KOPT-K1 (cell line): Measurements from ENCODE around the gene SH3RF3.

Experiments
- H3K27ac ChIP-seq: fragments of 200-600 bp; sonication (generic); 2 replicates; pipeline ENCODE4 v1.5.1; 2016; ENCODE audit warnings: antibody characterized with exemption, mild to moderate bottlenecking, low read depth, low read length; ENCODE audit not compliant: poor library complexity, severe bottlenecking
- H3K36me3 ChIP-seq: fragments of 200-600 bp; sonication (generic); 2 replicates; pipeline ENCODE4 v1.5.1; 2017; ENCODE audit warnings: antibody characterized with exemption, mild to moderate bottlenecking, low read length, moderate library complexity; ENCODE audit not compliant: insufficient read depth
- H3K9me3 ChIP-seq: fragments of 200-600 bp; sonication (generic); 2 replicates; pipeline ENCODE4 v1.5.1; 2017; ENCODE audit warnings: antibody characterized with exemption, low read length, mild to moderate bottlenecking; ENCODE audit not compliant: insufficient read depth, poor library complexity, severe bottlenecking

Gene SH3RF3

DNA sequence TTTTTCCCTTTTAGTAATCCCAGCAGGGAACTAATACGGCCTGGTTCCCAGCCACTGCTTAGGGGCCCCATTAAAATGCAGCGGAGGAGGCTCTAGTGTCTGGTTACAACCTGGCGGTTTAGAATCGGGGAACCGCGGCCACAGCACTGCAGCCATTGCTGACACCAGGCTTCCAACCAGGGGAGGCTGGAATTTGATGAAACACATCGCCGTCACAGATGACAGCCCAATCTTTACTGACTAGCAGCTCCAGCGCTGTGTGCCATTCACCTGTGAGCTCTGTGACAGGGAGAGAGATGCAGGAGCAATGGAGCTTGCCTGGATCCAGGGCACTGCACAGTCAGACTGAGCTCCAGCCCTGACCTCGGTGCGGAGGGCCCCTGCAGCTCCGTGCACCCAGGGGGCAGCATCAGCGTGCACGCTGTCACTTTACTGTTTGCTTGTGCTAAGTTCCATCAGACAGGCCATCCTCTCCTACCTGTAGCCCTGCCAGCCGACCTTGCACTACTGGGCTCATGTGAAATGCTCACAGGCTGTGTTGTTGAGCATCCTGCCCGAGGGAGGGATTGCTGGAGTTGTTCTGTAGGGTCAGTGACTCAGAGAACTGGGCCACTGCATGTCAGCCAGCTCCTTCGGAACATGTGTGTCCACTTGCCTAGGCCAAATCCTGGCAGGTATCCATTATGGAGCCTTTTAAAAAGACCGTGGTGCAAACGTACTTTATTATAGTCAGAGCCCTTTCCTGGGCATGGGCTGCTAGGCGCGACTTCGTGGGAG lies 281.2 kb downstream of the SH3RF3 start:
- no peaks in the 10 kb centered on the region for H3K36me3 ChIP-seq
- no peaks in the 10 kb centered on the region for H3K9me3 ChIP-seq
- no peak overlapping the region for H3K27ac ChIP-seq

DNA sequence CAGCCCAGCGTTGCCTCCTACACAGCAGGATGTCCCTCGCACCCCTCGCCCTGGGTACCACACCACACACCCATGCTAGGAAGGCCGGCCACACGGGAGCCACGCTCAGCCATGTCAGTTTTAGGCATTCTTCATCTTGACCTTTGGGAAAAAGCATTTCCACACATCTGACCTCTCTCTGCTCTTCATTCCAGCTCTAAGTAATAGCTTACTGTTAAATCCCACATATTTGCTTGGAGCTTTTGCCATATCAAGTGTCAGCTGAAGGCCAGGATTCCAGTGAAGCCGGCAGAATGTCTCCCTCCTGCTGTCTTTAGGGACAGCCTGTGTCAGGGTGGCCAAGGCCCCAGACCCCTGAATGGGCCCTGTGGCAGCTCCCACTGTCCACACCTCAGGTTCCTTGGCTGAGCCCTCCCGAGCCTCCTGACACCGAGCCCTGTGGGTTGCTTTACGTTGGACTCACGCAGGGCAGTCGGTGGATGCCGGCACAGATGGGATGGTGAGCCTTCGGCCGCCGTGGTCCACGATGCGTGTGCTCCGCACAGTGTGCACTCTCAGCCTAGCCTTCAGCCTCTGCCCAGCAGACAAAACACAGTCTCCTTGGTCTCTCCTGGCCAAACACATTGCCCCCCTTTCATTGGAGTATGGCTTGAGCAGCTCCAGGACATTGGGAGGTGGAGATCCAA lies 282.8 kb downstream of the SH3RF3 start:
- no peaks in the 10 kb centered on the region for H3K36me3 ChIP-seq
- H3K27ac ChIP-seq, result no peak overlapping the region
- no peaks in the 10 kb centered on the region for H3K9me3 ChIP-seq

DNA sequence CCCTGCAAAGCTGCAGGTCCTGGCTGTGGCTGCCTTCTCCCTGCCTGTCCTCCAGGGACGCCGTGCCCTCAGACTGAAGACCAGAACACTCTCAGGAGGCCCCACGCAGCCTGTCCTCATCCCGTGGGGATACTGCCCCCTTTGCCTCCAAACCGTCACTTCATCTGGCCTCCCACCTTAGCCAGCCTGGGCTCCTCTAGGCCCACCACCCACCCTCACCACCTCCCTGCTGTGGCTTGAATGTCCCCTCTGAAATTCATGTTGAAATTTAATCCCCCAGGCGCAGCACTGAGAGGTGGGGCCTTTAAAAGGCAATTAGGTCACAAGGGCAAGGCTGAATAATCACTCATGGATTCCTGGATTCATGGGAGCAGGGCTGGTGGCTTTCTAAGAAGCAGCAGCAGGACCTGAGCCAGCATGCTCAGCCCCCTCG lies 286.6 kb downstream of the SH3RF3 start:
- Histone ChIP-seq H3K36me3 (no peaks in the 10 kb centered on the region), H3K9me3 (no peaks in the 10 kb centered on the region), H3K27ac (no peak overlapping the region)

DNA sequence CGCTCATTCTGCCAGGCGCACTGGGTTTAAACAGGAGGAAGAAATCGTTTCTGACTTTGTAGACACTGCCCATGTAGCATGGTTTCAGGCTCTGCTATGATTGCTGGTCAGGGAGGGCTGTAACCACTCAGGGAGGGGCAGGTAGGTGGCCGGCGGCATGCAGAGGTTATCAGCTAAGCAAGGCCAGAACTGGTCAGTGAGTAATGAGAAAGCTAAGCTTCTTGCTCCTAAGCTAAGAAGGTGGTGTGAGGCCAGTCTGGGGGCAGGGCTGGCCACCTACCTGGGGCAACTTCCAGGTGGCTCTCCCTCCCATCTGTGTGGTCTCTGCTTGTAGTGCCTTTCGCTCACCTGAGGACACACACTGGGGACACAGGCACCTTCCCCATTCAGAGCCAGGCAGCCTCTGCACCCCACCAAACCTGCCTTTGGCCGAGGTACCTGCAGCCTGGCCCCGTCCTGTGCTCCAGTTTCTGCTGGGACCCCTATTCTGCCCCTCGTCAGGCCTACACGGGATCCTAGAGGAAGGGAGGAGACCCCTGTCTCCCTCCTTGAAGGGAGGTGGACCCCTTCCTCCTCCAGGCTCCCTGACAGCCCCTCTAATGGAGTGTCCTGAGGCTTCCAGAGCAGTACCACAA lies 288.8 kb downstream of the SH3RF3 start:
- Histone ChIP-seq H3K36me3 (no peaks in the 10 kb centered on the region), H3K27ac (no peak overlapping the region), H3K9me3 (no peaks in the 10 kb centered on the region)

DNA sequence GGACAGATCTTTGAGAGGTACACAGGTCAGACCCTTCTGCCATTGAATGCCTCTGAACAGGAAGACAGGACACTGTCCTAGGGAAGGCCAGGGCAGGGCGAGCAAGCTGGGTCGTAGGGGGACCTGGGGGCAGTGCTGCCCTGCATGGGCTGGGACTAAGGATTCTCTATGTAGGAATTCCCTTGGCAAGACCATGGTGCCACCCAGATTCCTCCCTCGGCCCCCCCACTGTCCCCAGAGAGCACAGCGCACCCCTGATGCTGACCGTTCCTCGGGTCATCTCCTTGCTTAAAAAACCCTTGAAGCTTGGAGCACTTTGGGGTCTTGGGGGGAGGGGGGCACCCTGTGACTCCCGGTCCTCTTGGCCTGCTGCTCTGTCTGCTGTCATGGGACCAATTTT lies 289.7 kb downstream of the SH3RF3 start:
- H3K27ac ChIP-seq, result no peak overlapping the region
- no peaks in the 10 kb centered on the region for H3K9me3 ChIP-seq
- no peaks in the 10 kb centered on the region for H3K36me3 ChIP-seq

DNA sequence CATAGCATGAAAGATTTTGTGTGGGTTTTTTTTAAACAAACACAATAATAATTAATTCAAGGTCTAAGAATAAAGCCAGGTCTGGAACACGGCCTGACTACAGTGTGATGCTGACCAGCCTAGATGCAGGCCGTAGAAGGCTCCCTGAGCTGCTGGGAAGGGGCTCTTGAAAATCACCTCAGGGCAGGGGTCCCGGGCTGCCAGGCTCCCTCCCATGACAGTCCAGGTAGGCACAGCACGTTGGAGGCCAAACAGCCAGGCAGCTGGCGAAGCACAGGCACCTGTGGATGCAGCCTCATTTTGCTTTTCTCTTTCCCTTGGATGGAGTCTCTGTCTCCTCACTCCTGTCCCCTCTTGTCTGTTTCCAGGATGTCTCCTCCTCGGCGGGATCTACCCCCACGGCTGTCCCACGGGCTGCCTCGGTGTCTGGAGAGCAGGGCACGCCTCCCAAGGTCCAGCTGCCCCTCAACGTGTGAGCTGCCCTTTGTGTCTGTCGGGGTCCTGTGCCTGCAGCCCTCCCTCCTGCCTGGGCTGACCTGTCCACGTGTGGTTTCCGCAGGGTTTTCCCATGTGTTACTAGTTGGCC lies 290.3 kb downstream of the SH3RF3 start:
- H3K27ac ChIP-seq, result no peak overlapping the region
- no peaks in the 10 kb centered on the region for H3K9me3 ChIP-seq
- H3K36me3 ChIP-seq, result no peaks in the 10 kb centered on the region

DNA sequence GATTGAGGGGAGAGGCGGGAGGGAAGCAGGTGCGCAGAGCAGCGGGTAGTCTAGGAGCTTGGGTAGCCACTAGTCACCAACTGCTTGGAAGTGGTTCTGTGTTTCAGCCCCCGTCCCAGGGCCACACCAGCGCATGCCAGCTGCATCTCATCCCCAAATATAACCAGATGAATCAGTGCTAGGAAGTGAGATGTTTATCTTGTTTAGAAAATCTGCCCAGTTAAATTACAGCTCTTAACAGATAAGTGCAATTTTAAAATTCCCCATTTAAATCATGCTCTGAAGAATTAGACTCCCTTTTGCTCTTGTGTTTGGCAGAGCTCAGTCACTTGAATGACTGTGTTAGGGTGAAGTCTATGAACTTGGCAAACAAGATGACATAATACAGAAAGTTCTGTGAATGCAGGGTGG lies 291.0 kb downstream of the SH3RF3 start:
- Histone ChIP-seq H3K36me3 (no peaks in the 10 kb centered on the region), H3K27ac (no peak overlapping the region), H3K9me3 (no peaks in the 10 kb centered on the region)

DNA sequence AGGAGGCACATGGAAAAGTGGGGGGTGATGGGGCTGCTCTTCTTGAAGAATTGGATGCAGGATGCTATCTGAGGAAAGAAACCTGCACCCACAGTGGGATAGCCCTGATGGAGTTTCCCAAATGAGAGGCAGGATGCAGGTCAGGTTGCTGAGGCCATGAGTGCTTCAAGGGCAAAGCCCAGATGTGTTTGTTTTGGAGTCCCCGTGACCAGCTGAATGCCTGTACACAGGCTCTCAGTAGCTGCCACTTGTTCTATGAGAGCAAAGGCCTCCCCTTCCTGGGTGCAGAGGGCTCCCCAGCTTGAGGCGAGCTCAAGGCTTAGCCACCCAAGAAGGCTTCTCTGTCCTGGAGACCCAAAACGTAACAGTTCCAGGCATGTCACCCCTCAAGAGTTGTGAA lies 292.1 kb downstream of the SH3RF3 start:
- Histone ChIP-seq H3K27ac (no peak overlapping the region), H3K9me3 (no peaks in the 10 kb centered on the region), H3K36me3 (no peaks in the 10 kb centered on the region)

DNA sequence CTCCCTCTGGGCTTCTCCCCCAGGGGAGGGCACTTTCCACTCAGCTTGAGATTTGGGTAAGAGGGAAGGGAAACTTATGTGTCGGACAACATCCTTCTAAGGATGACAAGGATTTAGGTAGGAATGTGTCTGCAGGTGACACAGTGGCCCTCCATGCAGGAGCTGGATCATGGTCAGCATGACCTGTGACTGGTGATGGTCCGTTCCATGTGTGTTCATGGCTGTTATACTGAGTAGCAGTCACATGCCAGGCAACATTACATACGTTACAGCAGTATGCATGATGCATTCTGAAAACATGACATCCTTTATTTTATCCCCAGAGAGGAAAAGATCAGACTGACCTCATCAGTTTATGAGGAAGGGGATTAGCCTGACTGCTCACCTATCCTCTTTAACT lies 292.6 kb downstream of the SH3RF3 start:
- no peaks in the 10 kb centered on the region for H3K9me3 ChIP-seq
- no peak overlapping the region for H3K27ac ChIP-seq
- no peaks in the 10 kb centered on the region for H3K36me3 ChIP-seq

DNA sequence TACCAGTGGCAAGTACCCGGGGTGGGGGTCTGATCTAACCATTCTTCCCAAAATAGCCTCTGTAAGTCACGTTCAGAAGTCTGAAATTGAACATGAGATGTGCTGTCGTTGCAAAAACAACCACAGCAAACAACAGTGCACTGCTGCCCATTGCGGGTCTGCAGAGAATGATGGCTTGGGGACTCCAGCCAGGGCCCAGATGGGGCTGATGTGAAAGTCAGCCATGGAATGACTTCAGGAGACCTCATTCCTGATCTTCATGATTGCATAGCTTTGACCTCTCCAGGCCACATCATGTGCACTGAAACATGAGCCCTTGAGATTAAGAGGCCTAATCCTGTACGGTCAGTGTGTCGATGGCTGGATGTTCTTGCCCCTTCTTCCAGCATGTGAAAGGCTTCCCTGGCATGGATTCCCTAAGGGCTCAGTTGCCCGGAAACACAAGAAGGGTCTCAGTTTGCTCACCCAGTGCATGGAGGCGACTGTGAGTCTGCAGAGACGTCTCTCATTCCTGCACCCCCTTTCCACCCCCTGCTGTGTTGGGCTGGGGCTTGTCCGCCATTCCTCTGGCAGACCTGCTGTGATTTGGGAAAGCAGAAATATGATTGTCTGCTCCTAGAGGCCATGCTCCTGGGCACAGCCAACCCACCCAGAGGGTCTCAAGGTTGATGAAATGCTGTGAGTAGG lies 293.2 kb downstream of the SH3RF3 start:
- no peaks in the 10 kb centered on the region for H3K9me3 ChIP-seq
- no peaks in the 10 kb centered on the region for H3K36me3 ChIP-seq
- H3K27ac ChIP-seq, result no peak overlapping the region

DNA sequence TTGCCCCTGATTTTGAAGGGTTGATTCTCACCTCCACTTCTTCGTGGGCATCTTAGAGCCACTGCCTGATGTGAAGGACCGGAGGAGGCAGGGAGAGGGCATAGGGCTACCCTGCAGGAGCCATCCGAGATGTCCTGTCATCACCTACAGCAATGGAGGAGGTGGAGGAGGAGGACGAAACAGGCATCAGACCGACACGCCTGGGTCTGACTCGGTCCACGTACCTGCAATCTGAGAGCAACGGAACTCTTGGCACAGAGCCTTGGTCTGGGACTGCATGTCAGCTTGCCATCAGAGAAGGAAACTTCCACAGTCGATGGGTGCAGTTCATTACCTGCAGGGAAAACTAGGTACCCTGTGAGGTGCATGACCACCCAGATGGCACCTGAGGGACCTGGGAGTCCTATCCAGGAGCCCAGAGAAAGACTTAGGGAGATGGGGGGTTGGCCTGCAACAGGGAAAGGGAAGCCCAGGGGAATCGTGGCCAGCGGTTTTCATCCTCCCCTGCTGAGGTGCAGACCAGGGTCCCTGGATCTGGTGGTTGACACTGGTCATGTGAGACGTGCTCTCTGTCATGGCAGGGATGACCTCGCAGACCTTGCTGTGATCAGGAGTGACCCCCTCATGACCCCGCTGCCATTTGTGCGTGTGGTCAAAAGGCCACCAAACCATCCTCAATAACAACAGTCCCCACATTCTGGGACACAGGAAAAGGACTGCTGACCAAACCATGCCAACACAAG lies 293.9 kb downstream of the SH3RF3 start:
- no peaks in the 10 kb centered on the region for H3K9me3 ChIP-seq
- no peaks in the 10 kb centered on the region for H3K36me3 ChIP-seq
- no peak overlapping the region for H3K27ac ChIP-seq

DNA sequence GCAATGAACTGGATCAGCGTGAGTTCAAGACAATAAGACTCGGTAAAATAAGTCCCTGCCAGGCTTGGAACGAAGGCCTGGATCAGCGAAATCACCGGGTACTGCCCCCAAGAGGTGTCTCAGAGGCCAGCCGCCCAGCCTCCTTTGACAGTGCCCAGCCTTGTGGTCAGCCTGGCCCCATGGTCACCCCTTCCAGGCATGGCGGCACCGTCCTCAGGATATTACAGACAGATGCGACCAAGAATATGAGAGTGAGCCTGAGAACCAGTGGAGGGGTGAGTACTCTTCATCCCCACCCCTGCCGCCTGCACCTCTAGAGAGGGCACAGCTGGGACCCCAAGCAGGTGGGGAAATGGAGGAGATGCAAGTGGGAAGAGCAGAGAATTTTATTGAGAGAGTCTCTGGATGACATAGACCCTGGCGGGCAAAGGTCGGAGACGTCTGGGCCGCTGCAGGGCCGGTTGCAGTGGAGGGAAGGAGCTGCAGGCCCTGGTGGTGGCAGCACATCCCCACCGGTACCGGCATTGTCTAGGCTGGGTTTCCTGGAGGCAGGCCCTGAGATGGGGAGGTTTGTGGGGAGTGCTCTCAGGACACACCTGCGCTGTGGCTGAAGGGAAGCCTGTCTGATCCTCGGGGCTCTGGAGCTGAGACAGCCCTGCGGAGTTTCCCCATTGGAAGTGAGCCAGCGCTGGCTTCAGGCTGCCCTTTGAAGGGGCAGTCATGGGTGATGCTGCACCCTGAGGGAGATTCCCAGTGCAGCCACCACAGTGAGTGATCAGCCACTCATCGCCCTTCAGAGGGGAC lies 294.8 kb downstream of the SH3RF3 start:
- H3K36me3 ChIP-seq, result no peaks in the 10 kb centered on the region
- no peaks in the 10 kb centered on the region for H3K9me3 ChIP-seq
- H3K27ac ChIP-seq, result no peak overlapping the region

DNA sequence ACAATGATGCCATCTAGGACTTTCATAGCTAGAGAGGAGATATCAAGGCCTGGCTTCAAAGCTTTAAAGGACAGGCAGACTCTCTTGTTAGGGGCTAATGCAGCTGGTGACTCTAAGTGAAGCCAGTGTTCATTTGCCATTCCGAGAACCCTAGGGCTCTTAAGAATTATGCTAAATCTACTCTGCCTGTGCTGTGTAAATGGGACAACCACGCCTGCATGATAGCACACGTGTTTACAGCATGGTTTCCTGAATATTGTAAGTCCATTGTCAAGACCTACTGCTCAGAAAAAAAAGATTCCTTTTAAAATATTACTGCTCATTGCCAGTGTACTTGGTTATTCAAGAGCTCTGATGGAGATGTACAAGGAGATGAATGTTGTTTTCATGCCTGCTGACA lies 296.4 kb downstream of the SH3RF3 start:
- Histone ChIP-seq H3K9me3 (no peaks in the 10 kb centered on the region), H3K27ac (no peak overlapping the region), H3K36me3 (no peaks in the 10 kb centered on the region)

DNA sequence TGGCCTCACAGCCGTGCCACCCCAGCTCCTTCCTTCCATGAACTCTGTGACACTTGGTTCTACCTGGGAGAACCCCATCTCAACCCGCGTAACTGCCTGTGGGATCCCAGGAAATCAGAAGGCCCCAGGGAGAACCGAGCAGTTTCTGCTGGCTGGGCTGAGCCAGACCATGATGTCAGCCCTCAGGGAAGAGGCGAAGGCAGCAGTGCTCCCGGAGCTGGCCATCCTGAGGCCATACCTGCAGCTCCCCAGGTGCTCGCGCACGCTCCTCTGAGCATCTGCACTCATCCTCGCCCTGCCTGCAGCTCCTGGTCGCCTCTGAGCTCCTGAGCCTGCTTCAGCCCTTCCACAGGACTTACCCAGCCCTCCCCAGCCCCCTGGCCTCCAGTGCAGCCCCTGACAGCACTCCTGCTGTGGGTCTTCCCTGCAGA lies 298.7 kb downstream of the SH3RF3 start:
- Histone ChIP-seq H3K36me3 (no peaks in the 10 kb centered on the region), H3K9me3 (no peaks in the 10 kb centered on the region), H3K27ac (no peak overlapping the region)
